OCI-LY7 (cell line): ENCODE measurements around the gene GEN1. TPM values are rescaled to one million over a fixed set of nuclear protein-coding genes. Genes with fewer than 3 reads are reported as not detected.

Experiments used
- BruUV-seq: library from RNA; stranded (reverse); fragments of 400-500 nt; replicated peaks from 2 replicates; lab custom pipeline; 2021; lab: Mats Ljungman, UMichigan
- CTCF ChIA-PET: fragments of 300-600 bp; sonication (Branson Sonifier 250); formaldehyde crosslinking; loops from one replicate; lab custom pipeline; 2022; ENCODE audit warnings: antibody characterized with exemption; ENCODE audit not compliant: unreplicated experiment; lab: Charles Lee
- POLR2A ChIA-PET: fragments of 300-600 bp; sonication (Branson Sonifier 250); formaldehyde crosslinking; loops from one replicate; lab custom pipeline; 2022; ENCODE audit warnings: antibody characterized with exemption; lab: Charles Lee
- DNase-seq: peaks from one replicate; pipeline ENCODE4 v3.0.0-alpha.2; 2015; ENCODE audit warnings: low spot score
- H2AFZ ChIP-seq: fragments of 200-600 bp; sonication (generic), shearing (Covaris generic); 2 replicates; pipeline ENCODE4 v1.6.1; 2014; ENCODE audit warnings: mild to moderate bottlenecking, antibody characterized with exemption, low read length, moderate library complexity
- H3K27ac ChIP-seq: fragments of 200-600 bp; sonication (generic); 2 replicates; pipeline ENCODE4 v1.5.1; 2014; ENCODE audit warnings: mixed run types, low read depth, mild to moderate bottlenecking, moderate library complexity, low read length, inconsistent platforms; ENCODE audit not compliant: poor library complexity, severe bottlenecking
- H3K36me3 ChIP-seq: fragments of 200-600 bp; sonication (generic); 2 replicates; pipeline ENCODE4 v1.6.1; 2014; ENCODE audit warnings: mild to moderate bottlenecking, antibody characterized with exemption, low read length, moderate library complexity, mixed read lengths; ENCODE audit not compliant: insufficient read depth
- H3K4me1 ChIP-seq: fragments of 200-600 bp; sonication (generic); 2 replicates; pipeline ENCODE4 v1.5.1; 2014; ENCODE audit warnings: mild to moderate bottlenecking, low read length; ENCODE audit not compliant: insufficient read depth, poor library complexity, severe bottlenecking
- H3K4me2 ChIP-seq: fragments of 200-600 bp; sonication (generic); 2 replicates; pipeline ENCODE4 v1.6.1; 2014; ENCODE audit warnings: mild to moderate bottlenecking, low read length
- H3K4me3 ChIP-seq: fragments of 200-600 bp; sonication (generic); 2 replicates; pipeline ENCODE4 v1.5.1; 2014; ENCODE audit warnings: mild to moderate bottlenecking, low read depth, low read length; ENCODE audit not compliant: poor library complexity, severe bottlenecking
- H3K79me2 ChIP-seq: fragments of 200-600 bp; sonication (generic); 2 replicates; pipeline ENCODE4 v1.6.1; 2016; ENCODE audit warnings: low read depth, mild to moderate bottlenecking, low read length, moderate library complexity, mixed read lengths; ENCODE audit not compliant: insufficient read depth
- H3K9me2 ChIP-seq: fragments of 200-600 bp; sonication (generic); 2 replicates; pipeline ENCODE4 v1.6.1; 2016; ENCODE audit warnings: mild to moderate bottlenecking, low read length, mixed read lengths; ENCODE audit not compliant: insufficient read depth
- H3K9me3 ChIP-seq: fragments of 200-600 bp; sonication (generic); 2 replicates; pipeline ENCODE4 v1.6.1; 2014; ENCODE audit warnings: mild to moderate bottlenecking, mixed run types, low read length, mixed read lengths
- H4K20me1 ChIP-seq: fragments of 200-600 bp; sonication (generic); 2 replicates; pipeline ENCODE4 v1.6.1; 2014; ENCODE audit warnings: mild to moderate bottlenecking, antibody characterized with exemption, low read length, moderate library complexity, mixed read lengths; ENCODE audit not compliant: insufficient read depth
- EZH2phosphoT487 ChIP-seq: fragments of 200-600 bp; sonication (generic); IDR thresholded peaks from 2 replicates; pipeline ENCODE4 v1.6.1; 2018; ENCODE audit warnings: low read depth, borderline replicate concordance, mild to moderate bottlenecking, mixed run types, antibody characterized with exemption, low read length, moderate library complexity, mixed read lengths
- intact Hi-C: fragments of 100-400 bp; cut with micrococcal nuclease; formaldehyde crosslinking; loops from one replicate; pipeline ENCODE4 v1.10.0; 2022; ENCODE audit not compliant: unreplicated experiment
- total RNA-seq, 2 experiments: library from RNA; depleted of rRNA in 1 of 2; stranded (reverse); fragments of >200 nt in 1 of 2; shearing (Covaris generic) in 1 of 2; gene quantifications; 2 replicates each; pipeline ENCODE4 v1.2.3, GENCODE V29; 2014 to 2022
- TF ChIP-seq, protein P1 (sequence below): fragments of 200-600 bp; sonication (generic); conservative IDR thresholded peaks from 2 replicates; pipeline ENCODE4 v1.5.1; 2014; ENCODE audit warnings: mild to moderate bottlenecking, antibody characterized with exemption, low read length, moderate library complexity, mixed read lengths

GEN1 gene
- total RNA-seq, 2 experiments from 2014 or later = 52.5 to 112 TPM

- ChIA-PET CTCF (no interaction called here), POLR2A (interaction anchor here (2.9 kb wide), 1 partner anchor 12 kb away, joined by 9 read pairs; no protein-coding TSS in a partner anchor)
- Histone ChIP-seq H3K4me3 (no peak overlapping the region), H3K36me3 (no peaks in the 10 kb centered on the region), H3K9me2 (no peaks in the 10 kb centered on the region), H2AFZ (no peak overlapping the region), H3K9me3 (no peaks in the 10 kb centered on the region), H3K4me1 (no peaks in the 10 kb centered on the region), H3K79me2 (no peaks in the 10 kb centered on the region), H3K27ac (no peak overlapping the region), H3K4me2 (no peak overlapping the region), H4K20me1 (no peaks in the 10 kb centered on the region)
- no peak for TF ChIP-seq EZH2phosphoT487
- TF ChIP-seq, protein P1, sequence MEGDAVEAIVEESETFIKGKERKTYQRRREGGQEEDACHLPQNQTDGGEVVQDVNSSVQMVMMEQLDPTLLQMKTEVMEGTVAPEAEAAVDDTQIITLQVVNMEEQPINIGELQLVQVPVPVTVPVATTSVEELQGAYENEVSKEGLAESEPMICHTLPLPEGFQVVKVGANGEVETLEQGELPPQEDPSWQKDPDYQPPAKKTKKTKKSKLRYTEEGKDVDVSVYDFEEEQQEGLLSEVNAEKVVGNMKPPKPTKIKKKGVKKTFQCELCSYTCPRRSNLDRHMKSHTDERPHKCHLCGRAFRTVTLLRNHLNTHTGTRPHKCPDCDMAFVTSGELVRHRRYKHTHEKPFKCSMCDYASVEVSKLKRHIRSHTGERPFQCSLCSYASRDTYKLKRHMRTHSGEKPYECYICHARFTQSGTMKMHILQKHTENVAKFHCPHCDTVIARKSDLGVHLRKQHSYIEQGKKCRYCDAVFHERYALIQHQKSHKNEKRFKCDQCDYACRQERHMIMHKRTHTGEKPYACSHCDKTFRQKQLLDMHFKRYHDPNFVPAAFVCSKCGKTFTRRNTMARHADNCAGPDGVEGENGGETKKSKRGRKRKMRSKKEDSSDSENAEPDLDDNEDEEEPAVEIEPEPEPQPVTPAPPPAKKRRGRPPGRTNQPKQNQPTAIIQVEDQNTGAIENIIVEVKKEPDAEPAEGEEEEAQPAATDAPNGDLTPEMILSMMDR = no peak
- BruUV-seq = no TSS peak
- DNase-seq = no peak
- intact Hi-C loops = no loop called here
These were observed 37.8 kb downstream of the GEN1 start for GRCh38 chr2:17791817-17792130.

DNA sequence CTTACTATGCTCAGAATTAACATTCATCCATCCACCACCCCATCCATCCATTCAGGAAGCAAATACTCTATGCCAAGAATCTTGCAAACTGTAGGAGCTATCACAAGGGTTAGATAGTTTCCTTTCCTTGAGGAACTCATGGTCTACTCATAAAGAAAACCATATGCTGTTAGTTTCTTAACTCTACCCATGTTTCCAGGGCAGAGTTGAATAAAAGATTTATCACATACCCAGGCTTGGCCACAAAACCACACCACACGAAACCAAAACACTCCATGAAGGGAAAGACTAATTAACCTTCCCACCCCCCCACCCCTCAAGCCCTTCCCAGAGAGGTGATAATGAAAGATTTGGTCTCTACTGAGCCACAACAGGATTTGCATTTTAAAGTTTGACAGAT lies 38.6 kb downstream of the GEN1 start:
- BruUV-seq = no TSS peak
- Histone ChIP-seq H3K36me3 (no peaks in the 10 kb centered on the region), H3K4me3 (no peak overlapping the region), H3K27ac (no peak overlapping the region), H3K9me3 (no peaks in the 10 kb centered on the region), H3K9me2 (no peaks in the 10 kb centered on the region), H3K4me1 (no peaks in the 10 kb centered on the region), H4K20me1 (no peaks in the 10 kb centered on the region), H3K4me2 (no peak overlapping the region), H3K79me2 (no peaks in the 10 kb centered on the region), H2AFZ (no peak overlapping the region)
- DNase-seq = no peak
- intact Hi-C loops = no loop called here
- TF ChIP-seq EZH2phosphoT487 = no peak
- TF ChIP-seq, protein P1 = no peak
- CTCF ChIA-PET = no interaction called here
- POLR2A ChIA-PET = interaction anchor here (1.4 to 2.9 kb wide), 2 partner anchors 9 to 11 kb away, joined by 3 to 9 read pairs; no protein-coding TSS in a partner anchor

GRCh38 chr2:17793296-17793695 lies 39.4 kb downstream of the GEN1 start:
- H3K36me3 ChIP-seq = no peaks in the 10 kb centered on the region
- H2AFZ ChIP-seq = no peak overlapping the region
- ChIA-PET CTCF (no interaction called here), POLR2A (interaction anchor here (0.5 to 2.9 kb wide), 5 partner anchors 10 to 79 kb away, joined by 3 to 9 read pairs (median 4); no protein-coding TSS in a partner anchor)
- no TSS peak for BruUV-seq
- TF ChIP-seq EZH2phosphoT487 = no peak
- TF ChIP-seq, protein P1 = no peak
- no peaks in the 10 kb centered on the region for H4K20me1 ChIP-seq
- H3K9me2 ChIP-seq = no peaks in the 10 kb centered on the region
- DNase-seq = no peak
- no peak overlapping the region for H3K27ac ChIP-seq
- H3K4me3 ChIP-seq = no peak overlapping the region
- H3K79me2 ChIP-seq = no peaks in the 10 kb centered on the region
- H3K4me1 ChIP-seq = no peaks in the 10 kb centered on the region
- no peak overlapping the region for H3K4me2 ChIP-seq
- no peaks in the 10 kb centered on the region for H3K9me3 ChIP-seq
- intact Hi-C loops = no loop called here
